NCI-H1694 (cell line): Measurements from ENCODE around the gene HSPA1A.
"Not testable (repeated sequence)": the region's sequence is repeated elsewhere in the genome, so short reads cannot be mapped to it uniquely, and the experiment has no call there.

Experiments used
- DNase-seq: peaks from one replicate; lab custom pipeline; 2025; lab: John Stamatoyannopoulos, UW

HSPA1A gene

DNA sequence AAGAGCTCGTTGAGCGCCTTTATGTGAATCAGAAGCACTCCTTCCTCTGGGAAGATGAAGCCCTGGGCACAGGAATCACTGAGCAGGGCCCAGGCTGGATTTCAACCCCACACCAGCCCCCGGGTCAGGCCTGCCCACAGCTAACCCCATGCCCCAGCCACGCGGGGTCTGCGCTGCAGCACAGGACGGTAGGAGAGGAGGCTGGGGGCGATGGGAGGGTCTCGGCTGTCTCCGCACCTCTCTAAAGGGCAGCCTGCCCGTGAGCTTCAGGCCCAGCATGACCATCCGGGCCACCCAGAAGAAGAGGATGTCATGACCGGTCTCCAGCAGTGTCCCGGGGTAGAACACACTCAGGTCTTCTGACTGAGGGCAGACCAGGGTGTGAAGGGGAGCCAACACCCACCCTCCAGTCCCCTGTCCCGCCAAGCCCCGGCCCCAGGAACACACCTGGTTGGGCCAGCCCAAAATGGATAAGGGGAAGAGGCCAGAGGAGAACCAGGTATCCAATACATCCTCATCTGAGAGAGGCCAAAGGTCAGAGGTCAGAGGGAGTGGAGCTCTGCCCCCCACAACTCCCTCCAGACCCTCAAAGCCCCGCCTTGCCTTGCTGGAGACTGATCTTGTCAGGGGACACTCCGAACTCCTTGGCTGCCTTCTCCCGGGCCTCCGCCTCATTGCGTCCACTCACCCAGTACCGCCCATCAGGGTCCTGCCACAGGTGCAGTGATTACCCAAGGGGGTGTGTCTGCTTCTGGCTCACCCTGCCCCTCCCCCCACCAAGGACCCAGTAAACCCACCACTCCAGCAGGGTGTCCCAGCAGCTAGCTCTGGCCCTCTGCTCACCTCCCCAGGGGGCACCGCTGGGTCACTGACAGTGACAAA, 33.9 kb upstream of the HSPA1A start:
- no peak for DNase-seq

DNA sequence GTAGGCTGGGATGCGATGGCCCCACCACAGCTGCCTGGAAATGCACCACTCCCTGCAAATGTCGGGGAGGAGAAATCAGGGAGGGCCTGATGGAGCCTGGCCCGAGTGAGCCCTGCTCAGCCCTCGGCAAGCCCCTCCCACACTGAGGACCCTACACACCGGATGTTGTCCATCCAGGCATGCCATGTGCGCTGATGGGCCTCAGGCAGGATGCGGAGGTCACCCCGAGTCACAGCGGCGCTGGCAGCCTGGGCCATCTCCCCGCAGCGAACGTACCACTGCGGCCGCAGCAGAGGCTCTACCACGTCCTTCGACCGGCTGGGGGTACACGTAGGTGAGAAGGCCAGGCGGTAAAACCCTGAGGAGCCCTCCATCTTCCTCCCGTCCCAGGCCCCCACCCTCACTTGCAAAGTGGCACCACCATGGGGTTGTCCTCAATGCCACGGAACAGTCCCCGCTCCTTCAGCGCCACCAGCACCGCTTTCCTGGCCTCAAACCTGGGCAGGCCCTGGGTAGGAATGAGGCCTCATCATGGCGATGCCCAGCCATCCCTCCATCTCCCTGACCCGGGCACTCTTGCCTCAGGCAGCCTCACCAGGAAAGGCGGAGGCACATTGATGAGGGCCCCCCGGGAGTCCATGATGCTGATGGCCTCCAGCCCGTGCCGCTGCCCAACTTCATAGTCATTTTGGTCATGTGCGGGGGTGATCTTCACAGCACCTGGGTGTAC, 33.1 kb upstream of the HSPA1A start:
- no peak for DNase-seq

DNA sequence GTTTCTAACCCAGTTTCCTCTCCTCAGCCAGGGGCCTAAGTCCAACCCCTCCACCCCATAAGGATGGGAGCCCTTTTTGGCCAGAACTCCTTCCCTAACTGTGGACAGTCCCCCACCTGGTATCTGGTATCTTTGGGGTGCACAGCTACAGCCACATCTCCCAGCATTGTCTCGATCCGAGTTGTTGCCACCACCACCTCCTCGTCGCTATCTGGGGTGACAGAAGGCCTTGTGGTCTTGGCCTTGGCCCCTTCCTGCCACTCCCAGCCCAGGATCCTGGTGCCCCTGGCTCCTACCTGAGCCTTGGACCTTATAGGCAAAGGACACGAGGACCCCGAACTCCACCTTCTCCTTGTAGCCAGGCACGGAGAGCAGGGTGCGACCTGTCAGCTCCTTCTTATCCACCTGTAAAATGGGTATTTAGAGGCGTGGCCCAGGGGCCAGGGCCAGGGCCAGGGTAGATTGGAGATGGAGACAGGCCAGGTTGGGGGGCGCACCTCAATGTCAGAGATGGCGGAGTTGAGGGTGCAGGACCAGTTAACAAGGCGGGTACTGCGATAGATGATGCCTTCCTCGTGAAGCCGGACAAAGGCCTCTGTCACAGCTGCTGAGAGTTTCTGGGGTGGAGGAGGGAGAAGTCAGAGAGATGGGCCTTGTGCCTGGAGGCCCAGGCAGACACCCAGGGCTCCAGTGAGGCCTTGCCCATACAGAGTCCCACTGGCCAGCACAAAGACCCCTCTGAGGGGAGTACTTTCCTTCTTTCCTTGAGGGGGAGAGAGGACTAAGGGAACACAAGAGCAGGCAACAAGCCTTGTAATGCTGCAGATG, 31.0 kb upstream of the HSPA1A start:
- DNase-seq: no peak

DNA sequence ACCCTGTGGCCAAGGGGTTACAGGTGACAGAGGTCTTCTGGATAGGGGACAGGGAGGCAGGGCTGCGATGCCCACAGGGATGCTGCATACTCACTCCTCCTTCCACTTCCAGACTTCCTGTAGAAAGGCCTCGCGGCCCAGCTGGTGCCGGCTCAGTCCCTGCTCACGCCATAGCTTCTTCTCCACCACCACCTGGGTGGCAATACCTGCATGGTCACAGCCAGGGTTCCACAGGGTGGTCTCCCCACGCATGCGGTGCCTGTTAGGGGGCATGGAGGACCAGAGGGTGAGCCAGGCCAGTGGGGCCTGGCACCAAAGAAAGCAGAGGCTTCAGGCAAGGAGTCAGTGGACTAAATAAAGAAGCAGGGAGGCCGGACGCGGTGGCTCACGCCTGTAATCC, 29.9 kb upstream of the HSPA1A start:
- no peak for DNase-seq

DNA sequence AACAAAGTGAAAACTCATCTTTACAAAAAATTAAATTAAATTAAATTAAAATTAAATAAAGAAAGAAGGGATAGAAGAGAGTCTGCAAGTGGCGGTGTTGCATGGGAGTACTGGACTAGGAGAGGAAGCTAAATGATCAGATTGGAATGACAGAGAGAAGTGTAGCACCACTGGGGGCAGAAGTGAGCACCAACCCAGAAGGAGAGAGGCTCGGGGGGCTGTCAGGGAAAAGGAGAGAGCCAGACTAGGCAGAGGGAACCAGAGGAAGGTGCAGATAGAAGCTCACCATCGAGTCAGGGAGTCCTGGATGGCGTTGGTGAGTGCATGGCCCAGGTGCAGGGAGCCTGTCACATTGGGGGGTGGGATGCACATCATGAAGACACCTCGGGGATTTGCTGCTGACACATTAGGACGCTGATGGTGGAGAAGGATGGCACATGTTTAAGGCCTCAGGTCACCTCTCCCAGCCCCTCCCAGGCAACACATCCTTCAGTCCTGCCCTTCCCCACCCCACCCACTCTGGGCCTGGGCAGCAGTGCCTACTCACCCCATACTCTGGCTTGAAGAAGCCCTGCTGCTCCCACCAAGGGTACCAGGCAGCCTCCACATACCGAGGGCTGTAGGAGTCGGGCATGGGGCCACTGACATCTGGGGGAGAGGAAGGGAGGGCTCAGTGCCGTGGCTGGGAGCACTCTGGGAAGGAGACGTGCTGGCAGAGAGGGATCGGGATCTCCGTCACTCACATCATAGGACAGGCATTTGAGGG, 23.8 kb upstream of the HSPA1A start:
- peak; percentile 53 for DNase-seq

DNA sequence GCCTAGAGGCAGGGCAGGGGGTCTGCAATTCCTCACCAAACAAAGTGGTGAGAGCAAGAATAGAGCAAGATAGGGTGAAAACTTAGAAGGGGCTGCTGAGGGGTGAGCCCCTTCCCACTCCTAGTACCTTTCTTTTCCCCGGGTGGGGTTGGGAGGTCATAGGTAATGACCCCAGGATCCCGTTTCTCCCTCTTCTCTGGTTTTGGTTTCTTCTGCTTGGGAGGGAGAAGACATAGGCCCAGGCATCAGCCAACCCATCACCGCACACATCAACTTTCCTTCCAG, 23.3 kb upstream of the HSPA1A start:
- no peak for DNase-seq

DNA sequence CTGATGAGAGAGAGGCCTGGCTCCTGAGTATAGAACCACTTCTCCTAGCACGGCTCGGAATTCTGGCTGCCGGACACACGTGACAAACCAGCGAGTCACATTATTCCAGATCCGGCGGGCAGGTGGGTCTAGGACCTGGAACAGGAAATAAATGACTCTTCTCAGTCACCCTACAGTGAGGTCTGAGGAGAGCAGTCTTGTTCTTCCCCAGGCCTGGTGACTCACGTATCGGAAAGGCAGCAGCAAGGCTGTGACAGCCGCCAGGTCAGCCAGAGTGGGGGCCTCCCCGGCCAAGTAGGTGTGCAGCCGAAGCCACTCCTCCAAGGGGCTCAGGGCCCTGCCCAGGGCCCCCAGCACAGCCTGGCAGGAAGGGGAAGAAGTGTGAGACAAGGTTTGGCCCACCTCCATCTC, 22.6 kb upstream of the HSPA1A start:
- DNase-seq: no peak

DNA sequence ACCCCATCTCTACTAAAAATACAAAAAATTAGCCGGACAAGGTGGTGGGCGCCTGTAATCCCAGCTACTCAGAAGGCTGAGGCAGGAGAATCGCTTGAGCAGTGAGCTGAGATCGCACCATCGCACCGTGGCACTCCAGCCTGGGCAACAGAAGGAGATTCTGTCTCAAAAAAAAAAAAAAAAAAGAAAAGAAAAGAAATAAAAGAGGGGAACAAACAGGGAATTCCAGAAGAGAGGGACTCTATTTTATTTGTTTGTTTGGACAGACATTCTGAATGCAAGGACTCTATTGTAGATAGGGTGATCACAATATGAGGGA, 21.5 kb upstream of the HSPA1A start:
- DNase-seq: not testable (repeated sequence)

DNA sequence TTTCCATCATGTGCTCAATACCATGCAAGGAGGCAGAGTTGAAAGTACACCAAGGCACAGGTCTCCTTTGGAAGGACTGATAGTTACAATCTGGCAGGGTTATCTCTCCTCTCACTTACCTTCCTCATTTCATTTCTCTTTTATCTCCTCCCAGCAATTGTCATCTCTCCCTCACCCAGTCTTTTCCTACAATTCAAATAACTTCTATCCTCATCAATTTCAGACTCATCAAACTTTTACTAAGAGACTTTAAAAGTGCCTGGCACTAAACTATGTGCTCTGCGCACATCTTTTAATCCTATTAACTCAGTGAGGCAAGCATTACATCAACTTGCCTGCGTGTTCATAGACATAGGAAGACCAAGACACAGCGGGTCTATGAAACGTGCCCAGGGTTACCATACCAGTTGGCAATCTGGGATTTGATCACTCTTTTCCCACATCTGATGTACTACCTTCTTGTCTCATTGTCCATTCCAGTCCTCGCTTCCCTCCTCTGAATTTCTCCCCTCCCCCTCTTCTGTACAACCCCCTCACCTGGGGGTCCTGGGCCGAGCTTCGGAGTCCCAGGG, 21.0 kb upstream of the HSPA1A start:
- DNase-seq: no peak

DNA sequence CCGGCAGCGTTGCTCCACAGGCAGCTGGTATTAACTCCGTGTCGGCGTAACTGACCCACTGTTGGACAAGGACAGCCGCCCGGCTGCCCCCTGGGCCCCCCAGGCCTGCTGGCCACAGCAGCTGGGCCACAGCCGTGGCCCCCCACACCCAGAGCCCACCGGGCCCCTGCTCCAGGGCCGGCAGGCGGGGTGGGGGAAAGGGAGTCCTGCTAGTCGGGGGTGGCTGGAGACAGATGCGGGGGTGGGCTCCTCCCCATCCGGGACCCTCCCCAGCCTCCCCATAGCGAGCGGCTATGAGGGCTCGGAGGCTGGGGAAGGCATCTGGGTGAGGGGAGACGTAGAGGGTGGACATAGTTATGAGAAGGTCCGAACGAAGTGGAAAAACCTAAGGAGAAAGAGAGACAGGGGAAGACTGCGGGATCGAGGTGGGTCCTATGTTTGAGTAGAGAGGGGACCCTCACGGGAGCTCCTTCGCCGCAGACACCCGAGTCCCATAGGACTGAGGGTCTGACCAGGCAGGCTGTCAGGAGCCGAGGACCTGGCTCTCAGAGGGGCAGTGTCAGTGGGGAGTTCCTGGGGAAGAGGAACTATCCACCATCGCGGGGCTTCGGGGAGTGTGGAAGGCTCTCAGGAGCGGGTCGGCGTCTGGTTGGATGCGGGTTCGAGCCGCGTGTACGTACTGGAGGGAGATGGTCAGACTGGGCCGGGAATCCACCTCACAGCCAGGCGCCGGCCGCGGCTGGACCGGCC, 20.3 kb upstream of the HSPA1A start:
- DNase-seq: no peak

DNA sequence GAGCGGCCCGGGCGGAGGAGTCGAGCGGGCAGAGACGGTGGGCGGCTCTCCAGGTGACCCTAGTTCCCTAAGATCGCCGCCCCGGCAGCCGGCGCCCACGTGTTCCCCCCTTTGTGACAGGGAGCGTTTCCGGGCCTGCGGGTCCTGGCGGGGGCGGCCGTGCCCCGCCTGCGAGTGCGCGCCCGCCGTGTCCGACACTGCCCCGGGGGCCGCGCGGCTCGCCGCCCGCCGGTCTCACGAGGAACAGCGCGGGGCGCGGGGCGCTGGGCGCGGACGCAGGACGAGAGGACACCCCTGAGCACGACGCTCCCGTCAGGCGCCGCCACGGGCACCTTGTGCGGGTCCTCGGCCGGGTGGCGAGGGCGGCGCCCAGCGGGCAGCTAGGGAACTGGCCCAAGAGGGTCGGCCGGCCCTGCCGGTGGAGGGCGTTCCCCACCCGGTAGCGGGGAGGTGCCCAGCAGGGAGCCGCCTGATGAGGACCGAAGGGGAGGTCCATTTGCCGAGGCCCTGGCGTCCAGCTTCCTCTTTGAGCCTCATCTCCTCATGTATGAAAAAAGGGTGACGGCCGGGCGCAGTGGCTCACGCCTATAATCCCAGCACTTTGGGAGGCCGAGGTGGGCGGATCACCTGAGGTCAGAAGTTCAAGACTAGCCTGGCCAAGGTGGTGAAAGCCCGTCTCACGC, 19.6 kb upstream of the HSPA1A start, which contains the start of gene VARS1:
TSS of gene VARS1 (minus strand) at position 137 of the 683 bp plus-strand sequence. CDS start 535 bp downstream, outside the sequence.
- peak; percentile 35 for DNase-seq

DNA sequence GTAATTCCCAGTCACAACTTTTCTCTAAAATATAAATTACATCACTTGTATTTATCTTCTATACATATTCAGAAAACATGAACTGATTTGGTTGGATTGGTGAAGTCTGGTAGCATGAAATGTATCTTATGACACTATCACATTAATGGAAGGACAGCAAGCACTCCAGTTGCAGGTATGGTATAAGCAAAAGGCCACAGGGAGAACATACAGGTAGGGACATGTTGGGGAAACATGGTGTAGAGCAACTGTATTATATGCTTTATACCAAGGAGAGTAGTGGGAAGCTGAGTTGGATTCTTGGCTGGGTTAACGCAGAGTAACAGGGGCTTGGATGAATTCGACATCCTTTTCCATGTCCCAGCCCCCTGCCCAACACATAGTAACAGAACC, 18.4 kb upstream of the HSPA1A start:
- no peak for DNase-seq

DNA sequence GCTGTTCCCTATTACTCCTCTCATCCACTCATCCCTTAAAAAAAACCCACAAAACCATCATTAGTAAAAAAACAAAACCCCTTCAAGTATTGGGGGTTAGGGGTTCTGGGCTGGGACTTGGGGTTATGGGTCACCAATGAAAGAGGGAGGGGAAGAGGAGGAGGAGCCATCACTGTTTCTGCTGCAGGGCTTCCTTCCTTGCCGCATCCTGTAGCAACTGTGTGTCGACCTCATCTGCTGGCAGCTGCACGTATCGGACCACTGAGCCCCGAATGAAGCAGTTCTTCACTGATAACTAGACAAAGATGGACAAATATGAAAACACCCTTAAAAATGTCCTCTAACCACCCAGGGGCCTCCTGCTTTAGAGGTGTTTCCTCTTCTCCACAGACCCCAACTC, 17.8 kb upstream of the HSPA1A start:
- no peak for DNase-seq

DNA sequence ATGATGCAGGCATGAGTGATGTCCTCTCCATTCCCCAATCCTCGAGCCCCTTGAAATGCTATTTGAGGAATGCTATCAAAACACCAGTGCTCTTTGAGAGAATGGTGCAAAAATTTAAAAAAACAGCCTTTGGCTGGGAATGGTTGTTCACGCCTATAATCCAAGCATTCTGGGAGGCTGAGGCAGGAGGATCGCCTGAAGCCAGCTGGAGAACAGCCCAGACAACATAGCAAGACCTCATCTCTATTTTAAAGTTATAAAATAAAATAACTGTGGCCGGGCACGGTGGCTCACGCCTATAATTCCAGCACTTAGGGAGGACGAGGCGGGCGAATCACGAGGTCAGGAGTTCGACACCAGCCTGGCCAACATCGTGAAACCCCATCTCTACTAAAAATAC, 15.6 kb upstream of the HSPA1A start:
- no peak for DNase-seq

DNA sequence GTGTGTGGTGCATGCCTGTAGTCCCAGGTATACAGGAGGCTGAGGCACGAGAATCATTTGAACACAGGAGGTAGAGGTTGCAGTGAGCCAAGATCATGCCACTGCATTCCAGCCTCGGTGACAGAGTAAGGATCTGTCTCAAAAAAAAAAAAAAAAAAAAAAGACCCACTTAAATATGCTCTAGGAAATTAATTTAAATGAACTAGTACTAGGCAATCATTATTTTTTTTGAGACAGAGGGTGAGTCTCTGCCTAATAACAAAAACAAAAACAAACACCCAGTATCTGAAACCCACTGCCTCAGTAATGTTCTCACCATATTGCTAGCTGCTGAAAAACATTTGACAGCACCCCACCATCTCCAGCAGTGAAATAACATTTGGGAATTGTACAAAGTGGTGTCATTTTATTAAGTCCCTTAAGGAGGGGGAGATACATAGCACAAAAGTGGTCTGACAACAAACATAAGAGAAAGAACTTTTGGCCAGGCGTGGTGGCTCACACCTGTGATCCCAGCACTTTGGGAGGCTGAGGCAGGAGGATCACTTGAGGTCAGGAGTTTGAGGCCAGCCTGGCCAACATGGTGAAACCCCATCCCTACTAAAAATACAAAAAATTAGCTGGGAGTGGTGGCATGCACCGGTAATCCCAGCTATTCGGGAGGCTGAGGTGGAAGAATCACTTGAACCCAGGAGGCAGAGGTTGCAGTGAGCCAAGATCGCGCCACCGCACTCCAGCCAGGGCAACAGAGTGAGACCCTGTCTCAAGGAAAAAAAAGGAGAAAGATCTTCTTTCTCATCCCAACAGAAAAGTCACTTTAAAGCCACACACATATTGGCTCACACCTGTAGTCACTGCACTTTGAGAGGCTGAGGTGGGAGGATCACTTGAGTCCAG, 14.1 kb upstream of the HSPA1A start:
- not testable (repeated sequence) for DNase-seq

DNA sequence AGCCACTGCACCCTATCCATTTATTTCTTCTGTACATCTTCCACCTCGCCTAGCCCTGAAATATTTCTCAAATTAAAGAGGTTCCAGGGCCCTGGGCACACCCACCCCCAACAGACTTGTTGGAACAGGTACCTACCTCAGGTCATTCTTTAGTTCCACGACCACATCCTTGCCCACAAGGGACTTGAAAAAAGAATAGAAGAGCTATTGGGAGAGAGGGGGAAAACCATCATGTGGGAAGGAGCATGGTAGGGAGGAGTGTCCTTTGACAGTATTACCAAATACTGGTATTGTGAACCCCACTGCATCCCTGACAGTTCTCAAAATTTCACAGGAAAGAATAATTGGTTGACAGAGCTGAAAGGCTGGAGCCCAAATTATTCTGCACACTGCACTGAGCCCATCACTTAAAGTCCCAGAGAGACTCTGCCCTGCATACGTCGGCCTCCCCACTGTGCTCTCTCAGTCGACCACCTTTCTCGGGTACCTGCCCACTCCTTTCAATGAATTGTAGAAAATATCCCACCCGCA, 9.3 kb upstream of the HSPA1A start:
- DNase-seq: no peak

DNA sequence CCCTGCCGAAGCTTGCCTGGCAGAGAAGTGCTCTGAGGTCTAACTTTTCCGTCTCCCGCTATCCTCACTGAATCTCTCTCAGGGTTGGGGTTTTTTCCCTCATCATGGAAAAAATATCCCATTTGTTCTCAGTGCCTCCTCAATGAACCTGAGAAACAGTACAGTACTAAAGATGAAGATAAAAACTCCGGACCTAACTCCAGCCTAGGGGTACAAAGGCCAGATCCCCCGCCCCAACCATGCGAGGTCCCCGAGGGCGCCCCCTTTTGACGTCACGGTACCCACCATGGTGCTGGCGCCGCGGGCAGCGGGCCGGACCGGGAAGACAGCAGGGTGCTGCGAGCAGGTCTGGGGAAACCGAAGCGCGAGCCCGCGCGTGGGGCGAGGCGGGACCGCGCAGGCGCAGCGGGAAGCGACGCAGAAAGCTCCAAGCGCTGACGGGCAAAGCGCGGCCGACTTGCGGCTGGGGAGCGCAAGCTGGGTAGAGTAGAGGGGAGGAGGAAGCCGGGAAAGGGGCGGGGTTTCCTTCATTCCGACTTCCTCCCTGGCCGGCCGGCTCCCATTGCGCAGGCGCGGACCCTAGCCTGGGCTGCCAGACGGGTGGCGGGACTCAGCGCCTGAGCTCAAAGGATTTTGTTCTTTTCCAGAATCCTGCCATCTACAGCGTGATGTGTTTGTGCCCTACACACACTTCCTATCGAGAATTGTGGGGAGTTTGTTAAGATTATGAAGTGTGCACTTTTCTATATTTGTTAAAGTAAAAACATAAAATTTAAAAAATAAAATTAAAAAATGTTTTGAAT, 8.7 kb upstream of the HSPA1A start, which contains the start of gene LSM2:
TSS of gene LSM2 (minus strand) at position 497 of the 803 bp plus-strand sequence. CDS start at position 288, 209 bp downstream.
- peak; percentile 94 for DNase-seq

DNA sequence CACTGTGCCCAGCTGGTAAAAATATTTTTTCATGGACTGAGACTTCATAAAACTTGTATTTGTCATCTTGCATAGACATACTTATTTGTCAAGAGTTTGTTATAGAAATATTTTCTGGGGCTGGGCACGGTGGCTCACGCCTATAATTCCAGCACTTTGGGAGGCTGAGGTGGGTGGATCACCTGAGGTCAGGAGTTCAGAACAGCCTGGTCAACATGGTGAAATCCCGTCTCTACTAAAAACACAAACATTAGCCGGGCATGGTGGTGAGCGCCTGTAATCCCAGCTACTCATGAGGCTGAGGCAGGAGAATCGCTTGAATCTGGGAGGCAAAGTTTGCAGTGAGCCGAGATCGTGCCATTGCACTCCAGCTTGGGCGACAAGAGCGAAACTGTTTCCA, 6.7 kb upstream of the HSPA1A start:
- not testable (repeated sequence) for DNase-seq
